Right atrium auricular region (tissue), 2 donors: ENCODE results near the gene ALG5. TPM values are rescaled to one million over a fixed set of nuclear protein-coding genes. Genes with fewer than 3 reads are reported as not detected.

Experiments
- DNase-seq: peaks from one replicate; pipeline ENCODE4 v3.0.0-alpha.2; 2019; ENCODE audit warnings: low spot score
- H3K27ac ChIP-seq, 2 donors: fragments of 200-600 bp; sonication (generic); 1 replicate in 1 of 2; 2 replicates in 1 of 2; pipeline ENCODE4 v1.5.1; 2016 to 2019
- H3K27me3 ChIP-seq, 2 donors: fragments of 200-600 bp; sonication (generic); one replicate each; pipeline versions ENCODE4 v1.5.1 to v1.6.0; 2017 to 2019
- H3K36me3 ChIP-seq: fragments of 200-600 bp; sonication (generic); one replicate; pipeline ENCODE4 v1.5.1; 2016
- H3K4me1 ChIP-seq, 2 donors: fragments of 200-600 bp; sonication (generic); one replicate each; pipeline versions ENCODE4 v1.5.1 to v1.6.0; 2017 to 2019
- H3K4me3 ChIP-seq, 2 donors: fragments of 200-600 bp; sonication (generic); 1 replicate in 1 of 2; 2 replicates in 1 of 2; pipeline ENCODE4 v1.5.1; 2017 to 2019; ENCODE audit warnings: mild to moderate bottlenecking in 1 of 2, moderate library complexity in 1 of 2
- H3K9me3 ChIP-seq, 2 donors: fragments of 200-600 bp; sonication (generic); one replicate each; pipeline ENCODE4 v1.5.1; 2019
- CTCF ChIP-seq, 2 donors: fragments of 200-600 bp; sonication (generic); IDR thresholded peaks; one replicate each; pipeline ENCODE4 v1.5.1; 2019; ENCODE audit warnings: antibody characterized with exemption in 2 of 2
- total RNA-seq, 2 donors: library from RNA; depleted of rRNA; stranded (reverse); fragments of >200 nt; gene quantifications; one replicate each; pipeline ENCODE4 v1.1.0, GENCODE V29; 2016

Gene ALG5
- total RNA-seq, 2 donors from 2014 or later: 15.4 to 17.0 TPM

- Histone ChIP-seq H3K4me3 (peak overlapping the region; percentile 66 to 67), H3K27ac (peak overlapping the region; percentile 73), H3K36me3 (no peaks in the 10 kb centered on the region), H3K27me3 (no peaks in the 10 kb centered on the region), H3K4me1 (peaks cover 0 to 11% of the 10 kb centered on the region in 2 donors), H3K9me3 (no peaks in the 10 kb centered on the region)
- TF ChIP-seq CTCF (IDR thresholded peaks at IDR 0.05): no peak
- DNase-seq: peak; percentile 67
Observed at GRCh38 chr13:36919171-36919832, 79.8 kb downstream of the ALG5 start.

DNA sequence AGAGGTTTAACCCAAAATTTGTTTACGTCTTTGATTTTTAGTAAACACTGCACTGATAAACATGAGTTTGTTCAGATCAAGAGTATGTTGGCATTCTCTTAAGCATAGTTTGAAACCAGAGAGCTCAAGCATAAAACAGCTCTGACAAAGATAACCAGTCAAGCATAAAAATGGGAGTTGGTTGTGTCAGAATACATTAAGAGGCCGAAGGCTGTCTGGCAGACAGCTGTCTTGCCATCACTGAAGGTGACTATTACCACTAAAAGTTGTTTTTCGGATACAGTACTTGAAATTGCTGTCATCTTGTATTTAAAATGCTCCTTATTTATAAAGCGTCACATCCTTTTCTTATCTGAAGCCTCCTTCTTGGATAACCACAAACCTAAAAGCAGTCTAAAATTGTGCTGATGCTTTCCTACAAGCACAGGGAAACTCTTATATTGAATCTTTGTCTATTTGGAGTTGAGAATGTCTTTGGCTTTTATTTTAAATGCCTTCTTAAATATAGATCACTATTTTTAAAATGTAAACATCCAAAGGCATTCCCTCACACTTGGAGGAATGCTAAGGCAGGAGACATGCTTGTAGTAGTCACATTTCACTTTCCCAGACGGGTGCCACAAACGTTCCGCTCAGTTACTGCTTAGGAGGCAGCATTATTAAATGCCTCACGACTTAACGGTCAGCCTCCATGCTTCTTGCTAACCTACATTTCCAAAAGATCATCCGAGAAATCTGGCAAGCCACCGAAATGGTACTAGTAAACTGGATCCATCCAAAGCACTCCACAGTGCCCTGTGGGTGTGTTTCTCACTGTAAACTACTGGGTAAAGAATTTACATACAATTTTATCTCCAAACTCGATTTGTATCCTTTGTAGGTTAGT, 80.7 kb downstream of the ALG5 start:
- peak overlapping the region; percentile 66 to 67 for H3K4me3 ChIP-seq
- DNase-seq: no peak
- no peaks in the 10 kb centered on the region for H3K9me3 ChIP-seq
- no peaks in the 10 kb centered on the region for H3K36me3 ChIP-seq
- H3K4me1 ChIP-seq: peaks cover 0 to 11% of the 10 kb centered on the region in 2 donors
- no peaks in the 10 kb centered on the region for H3K27me3 ChIP-seq
- no peak for TF ChIP-seq CTCF (IDR thresholded peaks at IDR 0.05)
- peak overlapping the region; percentile 73 for H3K27ac ChIP-seq

DNA sequence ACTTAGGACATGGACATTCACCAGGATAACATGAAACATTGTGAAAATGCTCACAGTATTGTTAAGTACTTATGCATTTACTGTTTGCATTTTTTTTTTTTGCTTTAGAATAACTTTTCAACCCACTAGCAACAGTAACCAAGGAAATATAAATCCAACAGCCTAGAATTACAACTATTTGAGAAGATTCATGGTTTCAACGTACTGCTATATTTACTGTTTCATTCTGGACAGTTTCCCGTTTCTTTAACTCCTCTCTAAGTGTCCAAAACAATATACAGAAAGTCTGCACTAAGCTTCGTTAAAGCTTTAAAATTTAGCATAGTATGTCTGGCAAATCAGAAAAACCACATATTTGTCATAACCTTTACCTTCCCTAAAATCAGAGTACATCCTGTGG, 81.8 kb downstream of the ALG5 start:
- Histone ChIP-seq H3K27me3 (no peaks in the 10 kb centered on the region), H3K4me3 (no peak overlapping the region), H3K36me3 (no peaks in the 10 kb centered on the region), H3K9me3 (no peaks in the 10 kb centered on the region), H3K4me1 (peaks cover 0 to 11% of the 10 kb centered on the region in 2 donors), H3K27ac (no peak overlapping the region)
- TF ChIP-seq CTCF (IDR thresholded peaks at IDR 0.05): no peak
- no peak for DNase-seq

DNA sequence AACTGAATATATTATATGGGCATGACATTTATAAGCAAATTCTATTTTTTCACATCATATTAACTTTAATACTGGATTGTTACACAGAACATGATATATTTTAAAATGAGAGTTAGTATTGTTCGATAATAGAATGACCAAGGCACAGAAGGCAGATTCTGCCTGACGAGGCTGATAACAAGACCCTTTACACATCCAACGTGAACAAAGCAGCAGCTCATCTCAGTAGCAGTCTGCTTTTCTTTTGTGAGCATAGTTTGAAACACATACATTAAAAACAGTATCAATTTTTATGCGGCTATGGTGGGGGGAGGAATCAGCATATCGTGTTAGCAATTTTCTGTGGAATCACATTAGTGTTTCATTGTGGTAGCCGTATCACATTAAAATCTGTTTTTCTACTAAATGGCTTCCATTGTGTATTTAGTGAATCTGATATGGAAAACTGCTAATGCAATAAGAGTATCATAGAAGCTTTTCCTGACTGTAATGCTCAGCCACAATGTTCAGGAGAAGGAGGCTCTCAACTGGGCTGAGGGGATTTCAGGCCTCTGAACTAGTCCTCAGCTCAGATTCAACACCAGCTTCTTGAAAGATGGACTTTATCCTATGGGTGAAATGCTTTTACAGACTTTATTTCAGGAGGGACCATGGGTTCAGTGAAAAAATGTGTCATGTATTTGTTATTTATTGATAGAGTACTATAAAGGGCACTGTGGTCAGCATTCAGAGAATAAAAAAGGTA, 83.1 kb downstream of the ALG5 start:
- H3K9me3 ChIP-seq: no peaks in the 10 kb centered on the region
- no peaks in the 10 kb centered on the region for H3K27me3 ChIP-seq
- no peak overlapping the region for H3K4me3 ChIP-seq
- H3K4me1 ChIP-seq: peaks cover 0 to 11% of the 10 kb centered on the region in 2 donors
- H3K27ac ChIP-seq: no peak overlapping the region
- DNase-seq: no peak
- no peaks in the 10 kb centered on the region for H3K36me3 ChIP-seq
- no peak for TF ChIP-seq CTCF (IDR thresholded peaks at IDR 0.05)

- no peaks in the 10 kb centered on the region for H3K36me3 ChIP-seq
- H3K4me3 ChIP-seq: no peak overlapping the region
- DNase-seq: no peak
- H3K27me3 ChIP-seq: no peaks in the 10 kb centered on the region
- peaks cover 0 to 11% of the 10 kb centered on the region in 2 donors for H3K4me1 ChIP-seq
- no peaks in the 10 kb centered on the region for H3K9me3 ChIP-seq
- TF ChIP-seq CTCF (IDR thresholded peaks at IDR 0.05): no peak
- no peak overlapping the region for H3K27ac ChIP-seq
Observed at GRCh38 chr13:36915106-36915505, 84.0 kb downstream of the ALG5 start.
